Ascending aorta (tissue), 2 donors: ENCODE results near the gene HHEX. TPM values are rescaled to one million over a fixed set of nuclear protein-coding genes. Genes with fewer than 3 reads are reported as not detected.
A peak's percentile ranks its signal among the peaks of the same experiment; 100 is the strongest.

Experiments used
- DNase-seq, 2 donors: peaks; one replicate each; pipeline ENCODE4 v3.0.0-alpha.2; 2019; ENCODE audit warnings: low spot score in 2 of 2
- H3K27ac ChIP-seq, 2 donors: fragments of 200-600 bp; sonication (generic); one replicate each; pipeline ENCODE4 v1.5.1; 2016 to 2017; ENCODE audit warnings: mild to moderate bottlenecking in 1 of 2
- H3K27me3 ChIP-seq: fragments of 200-600 bp; sonication (generic); one replicate; pipeline ENCODE4 v1.5.1; 2017
- H3K36me3 ChIP-seq, 2 donors: fragments of 200-600 bp; sonication (generic); one replicate each; pipeline ENCODE4 v1.5.1; 2016
- H3K4me1 ChIP-seq, 2 donors: fragments of 200-600 bp; sonication (generic); one replicate each; pipeline ENCODE4 v1.5.1; 2016 to 2017; ENCODE audit warnings: mild to moderate bottlenecking in 1 of 2
- H3K4me3 ChIP-seq, 2 donors: fragments of 200-600 bp; sonication (generic); one replicate each; pipeline ENCODE4 v1.5.1; 2016 to 2017; ENCODE audit warnings: mild to moderate bottlenecking in 1 of 2
- H3K9me3 ChIP-seq, 2 donors: fragments of 200-600 bp; sonication (generic); one replicate each; pipeline ENCODE4 v1.5.1; 2016
- CTCF ChIP-seq, 3 experiments: fragments of 200-600 bp in 2 of 3; fragments of 450-650 bp in 1 of 3; sonication (generic) in 2 of 3; IDR thresholded peaks; one replicate each; pipeline ENCODE4 v1.5.1; 2016 to 2019; ENCODE audit warnings: antibody characterized with exemption in 3 of 3, mild to moderate bottlenecking in 1 of 3, moderate library complexity in 1 of 3
- intact Hi-C: fragments of 100-400 bp; cut with DNase I; formaldehyde crosslinking; loops from one replicate; pipeline ENCODE4 v1.15.1; 2023
- total RNA-seq: library from RNA; depleted of rRNA; stranded (reverse); fragments of >200 nt; gene quantifications from one replicate; pipeline ENCODE4 v1.1.0, GENCODE V29; 2016

HHEX gene
- total RNA-seq, 1 donor from 2014 or later: 18.5 TPM

- H3K27ac ChIP-seq: peak overlapping the region; percentile 28 to 72
- H3K36me3 ChIP-seq: no peaks in the 10 kb centered on the region
- H3K9me3 ChIP-seq: peaks cover 0 to under 1% of the 10 kb centered on the region in 2 donors
- DNase-seq: no peak
- intact Hi-C loops: no loop called here
- no peak for TF ChIP-seq CTCF (IDR thresholded peaks at IDR 0.05)
- H3K4me3 ChIP-seq: peak overlapping the region; percentile 70 to 90
- no peaks in the 10 kb centered on the region for H3K4me1 ChIP-seq
- H3K27me3 ChIP-seq: no peaks in the 10 kb centered on the region
These were observed 1.3 kb downstream of the HHEX start for GRCh38 chr10:92690915-92691590.

- H3K9me3 ChIP-seq: no peaks in the 10 kb centered on the region
- peak overlapping the region; percentile 4 to 28 for H3K27ac ChIP-seq
- no peaks in the 10 kb centered on the region for H3K4me1 ChIP-seq
- H3K27me3 ChIP-seq: no peaks in the 10 kb centered on the region
- DNase-seq: peak in 1 of 2 donors; percentile 78
- H3K4me3 ChIP-seq: peak overlapping the region; percentile 8 to 90
- intact Hi-C loops: no loop called here
- TF ChIP-seq CTCF (IDR thresholded peaks at IDR 0.05): no peak
- no peaks in the 10 kb centered on the region for H3K36me3 ChIP-seq
These were observed 1.9 kb downstream of the HHEX start for GRCh38 chr10:92691591-92692079.

GRCh38 chr10:92692080-92692671, 2.4 kb downstream of the HHEX start:
- Histone ChIP-seq H3K4me3 (peak overlapping the region; percentile 8 to 90), H3K9me3 (no peaks in the 10 kb centered on the region), H3K27me3 (no peaks in the 10 kb centered on the region), H3K4me1 (no peaks in the 10 kb centered on the region), H3K27ac (peak overlapping the region; percentile 4 to 21), H3K36me3 (no peaks in the 10 kb centered on the region)
- intact Hi-C loops: no loop called here
- no peak for DNase-seq
- no peak for TF ChIP-seq CTCF (IDR thresholded peaks at IDR 0.05)

GRCh38 chr10:92692697-92693533, 3.2 kb downstream of the HHEX start:
- Histone ChIP-seq H3K4me3 (no peak overlapping the region), H3K36me3 (no peaks in the 10 kb centered on the region), H3K27ac (no peak overlapping the region), H3K27me3 (no peaks in the 10 kb centered on the region), H3K9me3 (no peaks in the 10 kb centered on the region), H3K4me1 (no peaks in the 10 kb centered on the region)
- no peak for DNase-seq
- intact Hi-C loops: no loop called here
- TF ChIP-seq CTCF (IDR thresholded peaks at IDR 0.05): no peak

GRCh38 chr10:92693534-92693893, 3.8 kb downstream of the HHEX start:
- intact Hi-C loops: no loop called here
- H3K9me3 ChIP-seq: no peaks in the 10 kb centered on the region
- no peaks in the 10 kb centered on the region for H3K4me1 ChIP-seq
- H3K27ac ChIP-seq: no peak overlapping the region
- H3K27me3 ChIP-seq: no peaks in the 10 kb centered on the region
- H3K36me3 ChIP-seq: no peaks in the 10 kb centered on the region
- DNase-seq: no peak
- no peak for TF ChIP-seq CTCF (IDR thresholded peaks at IDR 0.05)
- H3K4me3 ChIP-seq: no peak overlapping the region
